Measurements from ENCODE around the gene TRAK2. TPM values are rescaled to one million over a fixed set of nuclear protein-coding genes. Genes with fewer than 3 reads are reported as not detected.

Gene TRAK2
- total RNA-seq, 2 donors from 2014 or later = 23.2 to 27.0 TPM

- ATAC-seq (replicated peaks) = peak; percentile 88
- H3K4me1 Mint-ChIP-seq = peaks cover 22% of the 10 kb centered on the region
Observed at GRCh38 chr2:201414099-201415023, 36.9 kb downstream of the TRAK2 start.

GRCh38 chr2:201413552-201413951 lies 37.7 kb downstream of the TRAK2 start:
- H3K27me3 Mint-ChIP-seq = no peaks in the 10 kb centered on the region
- no peak for ATAC-seq (replicated peaks)
- H3K4me3 Mint-ChIP-seq = no peak overlapping the region
- peaks cover 24% of the 10 kb centered on the region for H3K36me3 Mint-ChIP-seq (ENCODE audit: low read depth)
- H3K9me3 Mint-ChIP-seq = no peaks in the 10 kb centered on the region
- no peak overlapping the region for H3K27ac Mint-ChIP-seq
- peaks cover 13% of the 10 kb centered on the region for H3K4me1 Mint-ChIP-seq

More at GRCh38 chr2:201414099-201415023, 36.9 kb downstream of the TRAK2 start:
- Mint-ChIP-seq H3K4me3 (no peak overlapping the region), H3K9me3 (no peaks in the 10 kb centered on the region), H3K27ac (no peak overlapping the region), H3K36me3 (ENCODE audit: low read depth) (peaks cover 32% of the 10 kb centered on the region), H3K27me3 (no peaks in the 10 kb centered on the region)

DNA sequence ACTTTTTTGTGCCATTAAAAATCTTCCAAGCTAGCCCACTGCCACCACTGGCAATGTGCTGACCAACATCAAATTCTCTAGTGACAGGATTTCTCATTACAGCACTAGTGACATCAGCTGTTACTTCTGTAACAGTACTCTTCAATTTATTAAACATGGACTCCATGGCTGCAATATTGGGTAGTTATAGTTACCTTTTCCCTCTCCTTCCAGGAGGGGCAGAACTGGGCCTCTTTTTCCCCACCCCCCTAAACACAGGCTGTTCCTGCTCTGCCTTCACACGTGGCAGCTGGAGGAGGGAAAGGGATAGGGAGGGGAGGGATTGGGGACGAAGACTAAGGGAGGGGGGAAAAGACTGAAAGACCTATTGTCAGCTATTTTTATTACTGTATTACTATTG lies 38.1 kb downstream of the TRAK2 start:
- H3K36me3 Mint-ChIP-seq (ENCODE audit: low read depth) = peaks cover 22% of the 10 kb centered on the region
- ATAC-seq (replicated peaks) = no peak
- H3K4me1 Mint-ChIP-seq = peaks cover 14% of the 10 kb centered on the region
- H3K27me3 Mint-ChIP-seq = no peaks in the 10 kb centered on the region
- no peak overlapping the region for H3K4me3 Mint-ChIP-seq
- H3K9me3 Mint-ChIP-seq = no peaks in the 10 kb centered on the region
- no peak overlapping the region for H3K27ac Mint-ChIP-seq

DNA sequence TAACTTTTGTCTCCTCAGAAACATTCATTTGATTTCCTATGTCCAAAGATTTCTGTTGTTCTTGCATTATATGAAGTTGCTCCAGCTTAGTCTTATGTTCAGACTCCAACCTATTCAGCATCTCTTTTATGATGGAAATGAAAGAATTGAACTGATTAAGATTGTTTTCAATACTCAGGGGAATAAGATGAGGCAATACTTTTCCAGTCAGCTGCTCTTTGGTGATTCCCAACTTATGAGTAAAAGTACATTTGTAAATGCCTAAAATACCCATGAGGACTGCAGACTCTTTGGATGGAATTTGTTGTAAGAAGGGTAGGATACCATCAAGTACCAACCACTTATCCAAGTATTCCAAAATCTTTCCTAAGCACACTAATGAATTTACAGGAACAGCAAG lies 39.8 kb downstream of the TRAK2 start:
- H3K4me1 Mint-ChIP-seq = peaks cover 16% of the 10 kb centered on the region
- no peak for ATAC-seq (replicated peaks)
- no peak overlapping the region for H3K4me3 Mint-ChIP-seq
- peak overlapping the region; percentile 57 for H3K27ac Mint-ChIP-seq
- H3K27me3 Mint-ChIP-seq = no peaks in the 10 kb centered on the region
- peaks cover 20% of the 10 kb centered on the region for H3K36me3 Mint-ChIP-seq (ENCODE audit: low read depth)
- H3K9me3 Mint-ChIP-seq = no peaks in the 10 kb centered on the region

DNA sequence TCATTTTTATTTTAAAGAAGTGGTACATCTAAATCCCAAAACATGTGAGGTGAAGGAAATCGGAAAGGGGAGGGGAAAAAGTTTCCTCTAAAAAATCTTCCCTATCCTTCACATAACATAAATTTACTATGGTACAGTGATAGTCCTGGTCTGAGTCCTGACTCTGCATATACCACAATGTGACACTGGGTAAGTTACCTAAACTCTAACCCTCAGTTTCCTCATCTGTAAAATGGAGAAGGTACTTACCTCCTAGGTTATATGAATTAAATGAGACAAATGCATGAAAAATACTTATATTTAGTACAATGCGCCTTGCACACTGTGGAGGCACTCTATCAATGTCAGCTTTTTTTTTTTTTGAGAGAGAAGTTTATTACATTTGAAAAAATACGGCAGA lies 42.3 kb downstream of the TRAK2 start:
- no peak for ATAC-seq (replicated peaks)
- H3K27me3 Mint-ChIP-seq = no peaks in the 10 kb centered on the region
- H3K36me3 Mint-ChIP-seq (ENCODE audit: low read depth) = peaks cover 38% of the 10 kb centered on the region
- H3K4me1 Mint-ChIP-seq = peaks cover 27% of the 10 kb centered on the region
- no peaks in the 10 kb centered on the region for H3K9me3 Mint-ChIP-seq
- H3K27ac Mint-ChIP-seq = no peak overlapping the region
- no peak overlapping the region for H3K4me3 Mint-ChIP-seq

DNA sequence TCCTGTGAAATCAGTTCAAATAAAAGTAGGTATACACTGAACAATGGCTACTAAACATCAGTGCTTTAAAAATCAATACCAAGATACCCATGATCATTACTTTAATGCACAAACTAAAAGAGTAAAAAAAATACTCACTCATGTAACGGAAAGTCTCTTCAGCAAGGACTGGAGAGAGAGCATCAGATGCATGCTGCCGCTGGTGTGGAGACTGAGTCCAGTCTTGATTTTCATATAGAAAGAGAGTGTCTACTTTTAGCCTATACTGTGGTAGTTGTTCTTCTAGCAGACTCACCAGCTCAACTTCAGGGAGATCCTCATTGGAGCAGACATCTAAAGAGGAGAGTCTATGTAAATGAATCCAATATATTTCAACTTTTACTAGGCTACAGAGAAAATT lies 44.0 kb downstream of the TRAK2 start:
- peak overlapping the region; percentile 29 for H3K27ac Mint-ChIP-seq
- peaks cover 46% of the 10 kb centered on the region for H3K36me3 Mint-ChIP-seq (ENCODE audit: low read depth)
- no peak for ATAC-seq (replicated peaks)
- H3K27me3 Mint-ChIP-seq = no peaks in the 10 kb centered on the region
- no peak overlapping the region for H3K4me3 Mint-ChIP-seq
- peaks cover 24% of the 10 kb centered on the region for H3K4me1 Mint-ChIP-seq
- no peaks in the 10 kb centered on the region for H3K9me3 Mint-ChIP-seq

GRCh38 chr2:201406077-201406662 lies 45.1 kb downstream of the TRAK2 start:
- H3K27me3 Mint-ChIP-seq = no peaks in the 10 kb centered on the region
- H3K4me3 Mint-ChIP-seq = peak overlapping the region; percentile 30
- H3K36me3 Mint-ChIP-seq (ENCODE audit: low read depth) = peaks cover 46% of the 10 kb centered on the region
- peaks cover 15% of the 10 kb centered on the region for H3K4me1 Mint-ChIP-seq
- H3K27ac Mint-ChIP-seq = peak overlapping the region; percentile 29
- no peaks in the 10 kb centered on the region for H3K9me3 Mint-ChIP-seq
- peak; percentile 67 for ATAC-seq (replicated peaks)

DNA sequence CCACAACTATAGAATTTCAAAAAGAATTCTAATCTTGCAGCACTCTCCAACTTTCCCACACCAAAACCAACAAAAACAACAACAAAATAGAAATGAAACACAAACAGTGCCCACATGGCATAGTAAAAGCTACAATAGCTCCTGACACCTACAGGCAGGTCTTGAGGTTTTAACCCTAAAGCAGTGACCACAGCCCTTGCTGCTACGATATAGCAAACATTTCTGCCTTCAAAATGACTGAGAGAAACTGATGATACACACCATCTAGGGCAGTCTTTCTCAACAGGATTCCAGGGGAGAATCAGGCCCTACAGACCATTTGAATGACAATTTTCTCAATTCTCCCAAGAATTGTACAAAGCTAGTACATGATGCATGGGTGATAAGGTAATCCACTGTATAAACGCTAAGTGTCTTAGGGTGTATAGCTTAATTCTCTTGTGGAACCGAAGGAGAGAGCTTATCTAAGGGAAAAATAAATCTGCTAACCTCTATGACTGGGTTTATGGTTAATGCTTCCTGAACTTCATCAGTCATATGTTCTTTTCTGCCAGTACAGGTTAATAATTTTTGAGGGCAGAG lies 46.5 kb downstream of the TRAK2 start:
- H3K4me3 Mint-ChIP-seq = peak overlapping the region; percentile 13
- no peaks in the 10 kb centered on the region for H3K9me3 Mint-ChIP-seq
- peaks cover 14% of the 10 kb centered on the region for H3K4me1 Mint-ChIP-seq
- H3K27me3 Mint-ChIP-seq = no peaks in the 10 kb centered on the region
- H3K36me3 Mint-ChIP-seq (ENCODE audit: low read depth) = peaks cover 52% of the 10 kb centered on the region
- peak overlapping the region; percentile 29 for H3K27ac Mint-ChIP-seq
- ATAC-seq (replicated peaks) = peak; percentile 86

DNA sequence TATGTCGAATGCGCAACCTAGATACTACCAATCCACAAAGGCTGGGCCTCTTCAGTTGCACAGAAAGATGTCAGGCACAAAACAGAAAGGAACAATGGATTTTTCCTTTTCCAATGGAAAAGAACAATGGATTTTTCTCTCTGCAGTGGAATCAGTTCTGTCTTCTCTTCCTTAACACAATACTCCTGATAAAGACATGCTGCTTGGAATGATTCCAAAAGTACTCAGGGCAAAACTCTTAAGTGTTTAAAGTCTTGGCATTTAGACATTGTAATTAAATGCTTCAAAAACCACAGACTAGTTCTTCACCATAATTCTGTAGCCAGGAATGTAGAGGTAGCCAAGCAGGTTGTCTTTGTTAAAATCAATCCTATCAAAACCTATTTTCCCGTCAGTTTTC lies 47.4 kb downstream of the TRAK2 start:
- Mint-ChIP-seq H3K27ac (no peak overlapping the region), H3K4me1 (peaks cover 14% of the 10 kb centered on the region)

DNA sequence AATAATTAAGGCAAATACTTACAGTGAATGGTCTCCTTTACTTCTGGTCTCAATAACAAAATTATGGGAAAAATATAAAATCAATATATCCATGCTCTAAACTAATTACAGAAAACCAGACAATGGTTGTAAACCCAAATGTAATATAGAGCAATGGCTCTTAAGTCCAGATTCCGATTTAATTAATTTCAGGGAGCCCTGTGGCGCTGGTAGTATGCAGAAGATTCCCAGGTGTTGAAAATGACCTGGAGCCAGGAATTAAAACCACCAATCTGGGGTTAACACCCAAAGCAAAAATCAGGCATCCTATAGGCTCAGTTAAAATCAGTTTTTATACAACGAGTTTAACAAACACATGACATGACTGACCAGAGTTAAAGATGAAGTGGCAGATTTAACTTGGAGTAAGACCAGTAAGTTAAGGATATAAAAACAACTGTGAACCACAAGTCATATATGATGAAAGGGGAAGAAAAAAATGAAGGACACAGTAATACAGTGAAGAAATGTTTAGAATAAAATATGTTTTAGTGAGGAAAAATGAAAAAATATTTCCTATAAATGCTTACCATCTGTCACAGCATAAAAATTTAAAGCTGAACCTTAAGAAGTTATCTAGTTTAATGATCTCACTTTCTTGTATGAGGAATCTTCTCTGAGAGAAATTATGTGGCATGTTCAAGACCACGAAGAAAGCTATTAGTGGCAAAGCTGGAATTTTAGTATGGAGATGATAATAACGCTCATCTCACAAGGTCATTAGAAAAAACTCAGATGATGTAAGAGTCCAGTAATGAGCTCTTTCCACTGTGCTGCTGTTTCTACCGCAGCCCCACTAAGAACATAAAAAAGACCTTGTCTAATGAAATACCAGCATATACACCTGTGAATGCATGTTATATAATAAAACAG lies 48.4 kb downstream of the TRAK2 start:
- Mint-ChIP-seq H3K27me3 (no peaks in the 10 kb centered on the region), H3K4me3 (no peak overlapping the region), H3K36me3 (ENCODE audit: low read depth) (peaks cover 68% of the 10 kb centered on the region), H3K27ac (no peak overlapping the region), H3K9me3 (no peaks in the 10 kb centered on the region), H3K4me1 (peaks cover 11% of the 10 kb centered on the region)
- ATAC-seq (replicated peaks) = no peak

More for the DNA sequence above, 47.4 kb downstream of the TRAK2 start:
- H3K27me3 Mint-ChIP-seq = no peaks in the 10 kb centered on the region
- no peak for ATAC-seq (replicated peaks)
- H3K9me3 Mint-ChIP-seq = no peaks in the 10 kb centered on the region
- H3K36me3 Mint-ChIP-seq (ENCODE audit: low read depth) = peaks cover 61% of the 10 kb centered on the region
- no peak overlapping the region for H3K4me3 Mint-ChIP-seq

DNA sequence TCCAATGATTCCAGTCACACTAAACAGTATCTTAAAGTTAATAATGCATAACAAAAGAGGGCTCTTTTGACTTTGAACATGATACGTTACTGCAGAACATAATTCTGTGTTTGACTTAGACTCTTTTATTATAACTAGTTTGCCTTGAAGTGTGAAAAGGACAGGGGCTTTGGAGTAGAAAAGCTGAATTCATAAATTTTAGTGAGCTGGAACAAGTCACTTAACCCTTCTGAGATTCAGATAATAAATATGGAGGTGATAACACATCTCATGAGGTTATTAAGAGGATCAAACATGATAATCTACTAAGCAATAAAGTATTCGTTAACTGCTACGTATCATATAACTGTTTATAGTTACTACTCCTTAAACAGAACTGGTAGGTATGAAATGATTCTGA lies 49.4 kb downstream of the TRAK2 start:
- Mint-ChIP-seq H3K27ac (peak overlapping the region; percentile 63), H3K9me3 (no peaks in the 10 kb centered on the region), H3K27me3 (no peaks in the 10 kb centered on the region), H3K36me3 (ENCODE audit: low read depth) (peaks cover 75% of the 10 kb centered on the region), H3K4me1 (peaks cover 11% of the 10 kb centered on the region), H3K4me3 (no peak overlapping the region)
- ATAC-seq (replicated peaks) = no peak

DNA sequence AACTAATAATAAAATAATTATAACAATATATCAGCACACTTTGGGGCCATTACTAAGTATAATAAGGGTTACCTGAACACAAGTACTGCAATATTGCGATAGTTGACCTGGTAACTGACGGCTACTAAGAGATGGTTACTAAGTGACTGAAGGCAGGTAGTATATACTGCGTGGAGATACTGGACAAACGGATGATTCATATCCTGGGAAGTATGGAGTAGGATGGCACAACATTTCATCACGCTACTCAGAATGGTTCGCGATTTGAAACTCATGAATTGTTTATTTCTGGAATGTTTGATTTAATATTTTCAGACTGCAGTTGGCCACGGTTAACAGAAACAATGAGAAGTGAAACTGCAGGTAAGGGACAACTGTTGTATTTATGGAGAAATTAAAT lies 54.7 kb downstream of the TRAK2 start:
- H3K9me3 Mint-ChIP-seq = no peaks in the 10 kb centered on the region
- peaks cover 88% of the 10 kb centered on the region for H3K36me3 Mint-ChIP-seq (ENCODE audit: low read depth)
- no peak overlapping the region for H3K4me3 Mint-ChIP-seq
- no peak for ATAC-seq (replicated peaks)
- H3K27me3 Mint-ChIP-seq = no peaks in the 10 kb centered on the region
- H3K4me1 Mint-ChIP-seq = no peaks in the 10 kb centered on the region
- H3K27ac Mint-ChIP-seq = no peak overlapping the region

GRCh38 chr2:201383136-201383535 lies 68.1 kb downstream of the TRAK2 start:
- Mint-ChIP-seq H3K4me1 (no peaks in the 10 kb centered on the region), H3K9me3 (no peaks in the 10 kb centered on the region), H3K4me3 (no peak overlapping the region), H3K27me3 (no peaks in the 10 kb centered on the region), H3K36me3 (ENCODE audit: low read depth) (peaks cover 94% of the 10 kb centered on the region), H3K27ac (no peak overlapping the region)
- no peak for ATAC-seq (replicated peaks)
